HG03442 (cell line): ENCODE data around the gene RMND5B.
A peak's percentile ranks its signal among the peaks of the same experiment; 100 is the strongest.
"Not testable (repeated sequence)": the region's sequence is repeated elsewhere in the genome, so short reads cannot be mapped to it uniquely, and the experiment has no call there.

ENCODE experiments used
- ATAC-seq: cut with Tn5 transposase; IDR thresholded peaks from one replicate; pipeline ENCODE4 v1.9.1; 2021; ENCODE audit warnings: mild to moderate bottlenecking, moderate library complexity; ENCODE audit not compliant: unreplicated experiment

RMND5B gene

GRCh38 chr5:178130576-178131445 is at the start of gene RMND5B:
RMND5B (plus strand) TSS chr5:178131014; CDS start chr5:178138120, 7,106 bp downstream.
- peak; percentile 80 for ATAC-seq

- no peak for ATAC-seq
Observed at GRCh38 chr5:178081571-178082243, 49.1 kb upstream of the RMND5B start.

GRCh38 chr5:178083922-178084321 is 46.9 kb upstream of the RMND5B start:
- ATAC-seq: no peak

- no peak for ATAC-seq
Observed at GRCh38 chr5:178085316-178085715, 45.5 kb upstream of the RMND5B start.

- ATAC-seq: no peak
Observed at GRCh38 chr5:178086266-178086665, 44.5 kb upstream of the RMND5B start.

- not testable (repeated sequence) for ATAC-seq
Observed at GRCh38 chr5:178087199-178087598, 43.6 kb upstream of the RMND5B start.

GRCh38 chr5:178090856-178091255 is 40.0 kb upstream of the RMND5B start:
- ATAC-seq: no peak

GRCh38 chr5:178093134-178093533 is 37.7 kb upstream of the RMND5B start:
- no peak for ATAC-seq

GRCh38 chr5:178094345-178094744 is 36.5 kb upstream of the RMND5B start:
- no peak for ATAC-seq

GRCh38 chr5:178098685-178099084 is 32.1 kb upstream of the RMND5B start:
- ATAC-seq: no peak

GRCh38 chr5:178103612-178104011 is 27.2 kb upstream of the RMND5B start:
- ATAC-seq: no peak

GRCh38 chr5:178104492-178104891 is 26.3 kb upstream of the RMND5B start:
- ATAC-seq: no peak

- no peak for ATAC-seq
Observed at GRCh38 chr5:178106086-178106485, 24.7 kb upstream of the RMND5B start.

- no peak for ATAC-seq
Observed at GRCh38 chr5:178106556-178107239, 24.1 kb upstream of the RMND5B start.

- no peak for ATAC-seq
Observed at GRCh38 chr5:178107756-178108310, 23.0 kb upstream of the RMND5B start.

- ATAC-seq: no peak
Observed at GRCh38 chr5:178108446-178108845, 22.4 kb upstream of the RMND5B start.

GRCh38 chr5:178108966-178109365 is 21.8 kb upstream of the RMND5B start:
- no peak for ATAC-seq

GRCh38 chr5:178110511-178110910 is 20.3 kb upstream of the RMND5B start:
- ATAC-seq: no peak

GRCh38 chr5:178111925-178112324 is 18.9 kb upstream of the RMND5B start:
- no peak for ATAC-seq

GRCh38 chr5:178112545-178112944 is 18.3 kb upstream of the RMND5B start:
- no peak for ATAC-seq

- ATAC-seq: peak; percentile 47
Observed at GRCh38 chr5:178113141-178113787, 17.6 kb upstream of the RMND5B start, which contains the start of gene N4BP3. N4BP3 (plus strand) TSS chr5:178113532; CDS start chr5:178119584, 6,052 bp downstream.
